ENCODE measurements around the gene RETSAT. TPM values are rescaled to one million over a fixed set of nuclear protein-coding genes. Genes with fewer than 3 reads are reported as not detected.

The RETSAT gene
- total RNA-seq, 1 donor from 2014 or later = 26.0 TPM

DNA sequence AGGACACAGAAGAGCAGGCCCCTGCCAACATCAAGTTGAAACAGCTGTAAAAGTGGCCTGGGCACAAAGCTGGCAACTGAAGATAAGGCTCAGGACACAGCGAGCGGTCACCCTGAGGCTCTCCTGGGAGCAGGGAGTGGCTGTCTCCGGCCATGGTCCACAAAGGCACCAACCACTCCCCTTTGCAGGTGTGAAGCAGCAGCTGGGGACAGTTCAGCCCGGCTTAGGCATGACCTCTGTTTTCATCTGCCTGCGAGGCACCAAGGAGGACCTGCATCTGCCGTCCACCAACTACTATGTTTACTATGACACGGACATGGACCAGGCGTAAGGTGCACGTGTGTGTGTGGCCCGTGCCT is 39.5 kb downstream of the RETSAT start:
- no peak overlapping the region for H3K4me3 Mint-ChIP-seq
- H3K27ac Mint-ChIP-seq (ENCODE audit: unreplicated experiment) = peak overlapping the region; percentile 12
- H3K9me3 Mint-ChIP-seq = no peaks in the 10 kb centered on the region
- DNase-seq (ENCODE audit: low read depth, low spot score) = no peak
- no peaks in the 10 kb centered on the region for H3K27me3 Mint-ChIP-seq (ENCODE audit: low read depth)
- peaks cover 15% of the 10 kb centered on the region for H3K36me3 Mint-ChIP-seq (ENCODE audit: low read depth)
- peaks cover 9% of the 10 kb centered on the region for H3K4me1 Mint-ChIP-seq
- TF ChIP-seq, protein P1, sequence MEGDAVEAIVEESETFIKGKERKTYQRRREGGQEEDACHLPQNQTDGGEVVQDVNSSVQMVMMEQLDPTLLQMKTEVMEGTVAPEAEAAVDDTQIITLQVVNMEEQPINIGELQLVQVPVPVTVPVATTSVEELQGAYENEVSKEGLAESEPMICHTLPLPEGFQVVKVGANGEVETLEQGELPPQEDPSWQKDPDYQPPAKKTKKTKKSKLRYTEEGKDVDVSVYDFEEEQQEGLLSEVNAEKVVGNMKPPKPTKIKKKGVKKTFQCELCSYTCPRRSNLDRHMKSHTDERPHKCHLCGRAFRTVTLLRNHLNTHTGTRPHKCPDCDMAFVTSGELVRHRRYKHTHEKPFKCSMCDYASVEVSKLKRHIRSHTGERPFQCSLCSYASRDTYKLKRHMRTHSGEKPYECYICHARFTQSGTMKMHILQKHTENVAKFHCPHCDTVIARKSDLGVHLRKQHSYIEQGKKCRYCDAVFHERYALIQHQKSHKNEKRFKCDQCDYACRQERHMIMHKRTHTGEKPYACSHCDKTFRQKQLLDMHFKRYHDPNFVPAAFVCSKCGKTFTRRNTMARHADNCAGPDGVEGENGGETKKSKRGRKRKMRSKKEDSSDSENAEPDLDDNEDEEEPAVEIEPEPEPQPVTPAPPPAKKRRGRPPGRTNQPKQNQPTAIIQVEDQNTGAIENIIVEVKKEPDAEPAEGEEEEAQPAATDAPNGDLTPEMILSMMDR (conservative IDR thresholded peaks at IDR 0.05) = no peak

DNA sequence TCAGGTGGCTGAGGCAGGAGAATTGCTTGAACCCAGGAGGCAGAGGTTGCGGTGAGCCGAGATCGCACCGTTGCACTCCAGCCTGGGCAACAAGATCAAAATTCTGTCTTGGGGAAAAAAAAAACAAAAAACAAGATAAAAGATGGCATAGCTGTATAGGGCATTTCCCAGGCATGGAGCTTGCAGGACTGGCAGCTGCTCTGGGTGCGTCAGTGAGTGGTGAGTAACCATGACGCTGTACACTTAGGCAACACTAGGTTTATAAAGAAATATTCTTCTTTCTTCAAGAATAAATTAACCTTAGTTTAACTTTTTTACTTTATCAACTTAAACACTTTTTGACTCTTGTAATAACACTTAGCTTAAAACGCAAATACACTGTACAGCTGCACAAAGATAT is 41.9 kb downstream of the RETSAT start:
- DNase-seq (ENCODE audit: low read depth, low spot score) = no peak
- H3K27ac Mint-ChIP-seq (ENCODE audit: unreplicated experiment) = no peak overlapping the region
- H3K27me3 Mint-ChIP-seq (ENCODE audit: low read depth) = no peaks in the 10 kb centered on the region
- peaks cover 5% of the 10 kb centered on the region for H3K36me3 Mint-ChIP-seq (ENCODE audit: low read depth)
- H3K9me3 Mint-ChIP-seq = no peaks in the 10 kb centered on the region
- no peak overlapping the region for H3K4me3 Mint-ChIP-seq
- TF ChIP-seq, protein P1 (conservative IDR thresholded peaks at IDR 0.05) = no peak
- H3K4me1 Mint-ChIP-seq = peaks cover 4% of the 10 kb centered on the region

GRCh38 chr2:85310330-85310729 is 44.0 kb downstream of the RETSAT start:
- Mint-ChIP-seq H3K4me3 (no peak overlapping the region), H3K4me1 (peaks cover 4% of the 10 kb centered on the region), H3K36me3 (ENCODE audit: low read depth) (no peaks in the 10 kb centered on the region), H3K9me3 (no peaks in the 10 kb centered on the region), H3K27ac (ENCODE audit: unreplicated experiment) (peak overlapping the region; percentile 10), H3K27me3 (ENCODE audit: low read depth) (no peaks in the 10 kb centered on the region)
- TF ChIP-seq, protein P1 (conservative IDR thresholded peaks at IDR 0.05) = no peak
- DNase-seq (ENCODE audit: low read depth, low spot score) = no peak

GRCh38 chr2:85309699-85310321 is 44.5 kb downstream of the RETSAT start:
- Mint-ChIP-seq H3K4me3 (no peak overlapping the region), H3K27me3 (ENCODE audit: low read depth) (no peaks in the 10 kb centered on the region), H3K9me3 (no peaks in the 10 kb centered on the region), H3K36me3 (ENCODE audit: low read depth) (no peaks in the 10 kb centered on the region), H3K27ac (ENCODE audit: unreplicated experiment) (peak overlapping the region; percentile 10), H3K4me1 (peaks cover 4% of the 10 kb centered on the region)
- DNase-seq (ENCODE audit: low read depth, low spot score) = no peak
- TF ChIP-seq, protein P1 (conservative IDR thresholded peaks at IDR 0.05) = no peak

GRCh38 chr2:85308896-85309555 is 45.3 kb downstream of the RETSAT start:
- H3K9me3 Mint-ChIP-seq = no peaks in the 10 kb centered on the region
- TF ChIP-seq, protein P1 (conservative IDR thresholded peaks at IDR 0.05) = no peak
- no peaks in the 10 kb centered on the region for H3K36me3 Mint-ChIP-seq (ENCODE audit: low read depth)

More at GRCh38 chr2:85308896-85309555, 45.3 kb downstream of the RETSAT start:
- Mint-ChIP-seq H3K27me3 (ENCODE audit: low read depth) (no peaks in the 10 kb centered on the region), H3K27ac (ENCODE audit: unreplicated experiment) (peak overlapping the region; percentile 90), H3K4me3 (no peak overlapping the region), H3K4me1 (peaks cover 4% of the 10 kb centered on the region)
- DNase-seq (ENCODE audit: low read depth, low spot score) = no peak

Data from neural crest cell (in vitro differentiated cells).